T-helper 1 cell treated with Interleukin-12 subunit alpha and Interleukin-12 subunit beta and Interleukin-4 antibody, amounts not matched to agents 30 μg/mL and 1 μg/mL, for 36 hours (primary cell): ENCODE results near the gene MAPKAP1.
"Not testable (repeated sequence)": the region's sequence is repeated elsewhere in the genome, so short reads cannot be mapped to it uniquely, and the experiment has no call there.

ENCODE experiments used
- H3K27ac Mint-ChIP-seq: one replicate; pipeline ENCODE4 v1.8.0; 2021; ENCODE audit warnings: mild to moderate bottlenecking, mixed read lengths
- H3K27me3 Mint-ChIP-seq: one replicate; pipeline ENCODE4 v1.8.0; 2021; ENCODE audit warnings: low read depth, mixed read lengths
- H3K36me3 Mint-ChIP-seq: one replicate; pipeline ENCODE4 v1.8.0; 2021; ENCODE audit warnings: low read depth, mixed read lengths
- H3K4me1 Mint-ChIP-seq: one replicate; pipeline ENCODE4 v1.8.0; 2021; ENCODE audit warnings: low read depth, mixed read lengths
- H3K4me3 Mint-ChIP-seq: one replicate; pipeline ENCODE4 v1.8.0; 2021; ENCODE audit warnings: mild to moderate bottlenecking, moderate library complexity, mixed read lengths
- H3K9me3 Mint-ChIP-seq: one replicate; pipeline ENCODE4 v1.8.0; 2021; ENCODE audit warnings: mixed read lengths

The MAPKAP1 gene

GRCh38 chr9:125411171-125411756, 295.7 kb downstream of the MAPKAP1 start:
- Mint-ChIP-seq H3K9me3 (no peaks in the 10 kb centered on the region), H3K4me3 (no peak overlapping the region), H3K36me3 (peaks cover 2% of the 10 kb centered on the region), H3K27ac (no peak overlapping the region), H3K4me1 (peaks cover 11% of the 10 kb centered on the region), H3K27me3 (peaks cover 15% of the 10 kb centered on the region)

- peaks cover 11% of the 10 kb centered on the region for H3K4me1 Mint-ChIP-seq
- H3K4me3 Mint-ChIP-seq = no peak overlapping the region
- peaks cover 15% of the 10 kb centered on the region for H3K27me3 Mint-ChIP-seq
- peaks cover 2% of the 10 kb centered on the region for H3K36me3 Mint-ChIP-seq
- no peaks in the 10 kb centered on the region for H3K9me3 Mint-ChIP-seq
- H3K27ac Mint-ChIP-seq = no peak overlapping the region
These were observed 296.5 kb downstream of the MAPKAP1 start for GRCh38 chr9:125410522-125410894.

DNA sequence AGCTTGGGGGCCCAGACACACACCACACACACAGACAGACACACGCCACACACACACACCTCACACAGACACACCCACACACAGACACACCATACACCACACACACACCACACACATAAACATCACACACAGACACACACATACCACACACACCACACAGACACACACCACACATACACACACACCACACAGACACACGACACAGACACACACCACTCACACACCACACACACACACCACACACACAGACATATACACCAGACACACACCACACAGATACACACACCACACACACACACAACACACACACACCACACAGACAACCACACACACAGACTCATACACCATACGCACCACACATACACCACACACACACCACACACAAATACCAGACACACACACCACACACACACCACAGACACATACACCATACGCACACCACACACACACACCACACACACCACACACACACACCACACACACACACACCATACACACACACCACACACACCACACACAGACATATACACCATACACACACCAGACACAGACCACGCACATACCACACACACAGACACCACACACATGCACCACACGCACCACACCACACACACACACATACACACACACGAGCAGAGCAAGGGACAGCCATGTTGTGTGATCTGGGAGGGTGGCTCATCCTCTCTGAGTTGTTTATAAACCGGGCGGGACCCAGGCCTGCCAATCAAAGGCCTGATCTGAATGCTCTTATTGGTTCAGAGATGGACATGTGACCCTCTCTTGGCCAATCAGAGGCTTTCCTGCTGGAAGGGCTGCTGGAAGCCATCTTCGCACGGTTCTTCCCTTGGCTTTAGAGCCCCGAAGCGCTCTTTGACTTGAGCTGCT, 297.1 kb downstream of the MAPKAP1 start:
- Mint-ChIP-seq H3K9me3 (no peaks in the 10 kb centered on the region), H3K27ac (peak overlapping the region; percentile 43), H3K4me3 (peak overlapping the region; percentile 53), H3K27me3 (peaks cover 15% of the 10 kb centered on the region), H3K4me1 (peaks cover 11% of the 10 kb centered on the region), H3K36me3 (peaks cover 2% of the 10 kb centered on the region)

- H3K27me3 Mint-ChIP-seq = peaks cover 15% of the 10 kb centered on the region
- peaks cover 11% of the 10 kb centered on the region for H3K4me1 Mint-ChIP-seq
- H3K27ac Mint-ChIP-seq = no peak overlapping the region
- H3K9me3 Mint-ChIP-seq = no peaks in the 10 kb centered on the region
- H3K36me3 Mint-ChIP-seq = peaks cover 2% of the 10 kb centered on the region
- H3K4me3 Mint-ChIP-seq = peak overlapping the region; percentile 73
These were observed 297.8 kb downstream of the MAPKAP1 start for GRCh38 chr9:125409217-125409636.

GRCh38 chr9:125407974-125408900, 298.8 kb downstream of the MAPKAP1 start:
- Mint-ChIP-seq H3K36me3 (peaks cover 2% of the 10 kb centered on the region), H3K4me1 (peaks cover 11% of the 10 kb centered on the region), H3K27me3 (peaks cover 15% of the 10 kb centered on the region), H3K4me3 (peak overlapping the region; percentile 73), H3K27ac (no peak overlapping the region), H3K9me3 (no peaks in the 10 kb centered on the region)

GRCh38 chr9:125407432-125407973, 299.5 kb downstream of the MAPKAP1 start:
- H3K27ac Mint-ChIP-seq = no peak overlapping the region
- peak overlapping the region; percentile 67 for H3K4me3 Mint-ChIP-seq
- no peaks in the 10 kb centered on the region for H3K9me3 Mint-ChIP-seq
- peaks cover 15% of the 10 kb centered on the region for H3K27me3 Mint-ChIP-seq
- peaks cover 11% of the 10 kb centered on the region for H3K4me1 Mint-ChIP-seq
- H3K36me3 Mint-ChIP-seq = peaks cover 2% of the 10 kb centered on the region

GRCh38 chr9:125406810-125407087, 300.3 kb downstream of the MAPKAP1 start:
- no peak overlapping the region for H3K27ac Mint-ChIP-seq
- H3K4me3 Mint-ChIP-seq = no peak overlapping the region
- H3K27me3 Mint-ChIP-seq = peaks cover 15% of the 10 kb centered on the region
- H3K9me3 Mint-ChIP-seq = no peaks in the 10 kb centered on the region
- peaks cover 11% of the 10 kb centered on the region for H3K4me1 Mint-ChIP-seq
- peaks cover 2% of the 10 kb centered on the region for H3K36me3 Mint-ChIP-seq

DNA sequence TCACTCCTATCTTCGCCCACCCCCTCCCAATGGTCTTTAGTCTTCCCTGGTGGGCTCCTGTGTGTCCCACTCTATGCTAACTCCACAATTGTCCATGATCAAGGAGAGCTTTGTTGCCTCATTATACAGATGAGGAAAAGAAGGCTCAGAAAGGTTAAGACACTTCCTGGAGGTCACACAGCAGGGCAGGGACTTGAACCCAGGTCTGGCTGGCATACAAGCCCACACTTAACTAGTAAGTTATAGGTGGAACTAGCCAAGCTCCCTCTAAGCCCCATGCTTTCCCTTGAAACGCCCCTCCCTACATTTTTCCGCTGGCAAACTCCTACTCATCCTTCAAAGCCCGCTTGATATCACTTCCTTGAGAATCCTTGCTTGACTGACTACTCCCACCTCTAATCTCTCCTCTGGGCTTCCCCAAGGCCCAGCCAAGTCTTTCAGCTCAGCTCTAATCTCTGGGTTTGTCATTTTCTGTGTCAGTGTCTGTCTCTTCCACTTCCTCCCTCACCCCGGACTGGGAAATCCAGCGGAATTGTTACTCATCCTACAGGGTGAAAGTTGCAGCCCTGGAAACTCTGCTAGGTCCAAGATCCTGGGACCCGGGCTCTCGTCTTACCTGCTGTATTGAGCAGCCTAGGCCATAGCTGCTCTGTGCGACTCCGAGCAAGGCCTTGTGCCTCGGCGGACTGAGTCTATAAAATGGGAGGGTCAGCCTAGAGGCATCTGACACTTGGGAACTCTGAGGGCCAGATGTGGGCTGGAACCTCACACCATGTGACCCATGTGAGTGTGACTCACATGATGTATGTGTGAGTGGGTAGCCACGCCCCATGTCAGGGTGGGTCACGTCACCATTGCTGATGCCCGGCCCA, 300.8 kb downstream of the MAPKAP1 start:
- H3K4me3 Mint-ChIP-seq = no peak overlapping the region
- peaks cover 15% of the 10 kb centered on the region for H3K27me3 Mint-ChIP-seq
- H3K4me1 Mint-ChIP-seq = peaks cover 11% of the 10 kb centered on the region
- H3K27ac Mint-ChIP-seq = no peak overlapping the region
- peaks cover 2% of the 10 kb centered on the region for H3K36me3 Mint-ChIP-seq
- no peaks in the 10 kb centered on the region for H3K9me3 Mint-ChIP-seq

DNA sequence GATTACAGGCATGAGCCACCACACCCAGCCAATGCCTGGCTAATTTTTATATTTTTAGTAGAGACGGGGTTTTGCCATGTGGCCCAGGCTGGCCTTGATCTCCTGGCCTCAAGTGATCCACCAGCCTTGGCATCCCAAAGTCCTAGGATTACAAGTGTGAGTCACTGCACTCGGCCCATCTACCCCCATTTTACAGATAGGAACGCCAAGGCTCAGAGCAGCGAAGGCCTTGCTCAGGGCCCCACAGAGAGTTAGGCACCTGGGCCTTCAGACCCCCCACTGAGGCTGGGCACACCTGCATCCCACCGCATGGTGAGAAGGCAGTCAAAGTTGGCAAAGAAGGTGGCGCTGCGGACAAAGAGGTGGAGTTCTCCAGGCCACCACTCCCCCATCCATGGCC, 302.3 kb downstream of the MAPKAP1 start:
- Mint-ChIP-seq H3K27me3 (peaks cover 11% of the 10 kb centered on the region), H3K4me3 (no peak overlapping the region), H3K27ac (no peak overlapping the region)

GRCh38 chr9:125400725-125401716, 306.0 kb downstream of the MAPKAP1 start:
- Mint-ChIP-seq H3K27ac (no peak overlapping the region), H3K4me3 (no peak overlapping the region), H3K9me3 (no peaks in the 10 kb centered on the region), H3K4me1 (no peaks in the 10 kb centered on the region), H3K36me3 (no peaks in the 10 kb centered on the region), H3K27me3 (no peaks in the 10 kb centered on the region)

More for the DNA sequence above, 302.3 kb downstream of the MAPKAP1 start:
- peaks cover 7% of the 10 kb centered on the region for H3K4me1 Mint-ChIP-seq
- no peaks in the 10 kb centered on the region for H3K36me3 Mint-ChIP-seq
- H3K9me3 Mint-ChIP-seq = no peaks in the 10 kb centered on the region

DNA sequence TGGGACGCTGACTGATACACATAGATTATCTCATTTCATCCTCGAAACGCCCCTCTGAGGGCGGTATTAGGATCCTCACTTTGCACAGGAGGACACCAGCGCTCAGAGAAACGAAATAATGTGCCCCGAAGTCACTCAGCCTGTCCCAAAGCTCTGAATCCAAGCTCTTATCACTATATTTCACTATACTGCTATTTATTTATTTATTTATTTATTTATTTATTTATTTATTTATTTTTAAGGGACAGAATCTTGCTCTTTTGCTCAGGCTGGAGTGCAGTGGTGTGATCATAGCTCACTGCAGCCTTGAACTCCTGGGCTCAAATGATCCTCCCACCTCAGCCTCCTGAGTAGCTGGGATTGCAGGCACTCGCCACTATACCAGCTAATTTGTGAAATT, 306.8 kb downstream of the MAPKAP1 start:
- not testable (repeated sequence) for H3K27me3 Mint-ChIP-seq, H3K4me3 Mint-ChIP-seq, H3K9me3 Mint-ChIP-seq, H3K27ac Mint-ChIP-seq, H3K4me1 Mint-ChIP-seq, H3K36me3 Mint-ChIP-seq

DNA sequence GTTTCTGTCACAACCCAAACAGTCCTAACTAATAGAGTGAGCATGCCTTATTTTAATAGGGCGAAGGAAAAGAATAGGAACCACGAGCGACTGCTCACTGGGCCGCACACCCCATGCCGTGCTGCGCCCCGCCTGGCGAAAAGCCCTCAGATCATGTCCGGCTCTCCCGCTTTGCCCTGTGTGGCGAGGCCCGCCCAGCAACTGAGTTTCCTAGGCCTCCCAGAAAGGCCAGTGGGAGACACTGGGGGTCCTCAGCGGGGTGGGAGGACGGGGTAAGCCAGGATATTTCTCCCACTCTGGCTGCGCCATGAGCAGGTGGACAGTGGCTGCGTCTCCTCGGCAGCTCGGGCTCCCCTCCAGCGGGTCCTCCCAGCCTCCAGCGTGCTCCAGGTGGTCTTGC, 307.3 kb downstream of the MAPKAP1 start:
- Mint-ChIP-seq H3K4me3 (no peak overlapping the region), H3K4me1 (no peaks in the 10 kb centered on the region), H3K27me3 (no peaks in the 10 kb centered on the region), H3K9me3 (no peaks in the 10 kb centered on the region), H3K27ac (no peak overlapping the region), H3K36me3 (no peaks in the 10 kb centered on the region)

- Mint-ChIP-seq H3K27me3 (no peaks in the 10 kb centered on the region), H3K4me1 (no peaks in the 10 kb centered on the region), H3K27ac (no peak overlapping the region), H3K9me3 (no peaks in the 10 kb centered on the region), H3K36me3 (no peaks in the 10 kb centered on the region), H3K4me3 (no peak overlapping the region)
These were observed 307.8 kb downstream of the MAPKAP1 start for GRCh38 chr9:125399165-125399564.
